ENCODE data around the gene AOPEP. TPM values are rescaled to one million over a fixed set of nuclear protein-coding genes. Genes with fewer than 3 reads are reported as not detected.

AOPEP gene
- total and polyA plus RNA-seq, 9 of the 15 experiments (the other 6 are each of a cell fraction or from before 2014, with no cell fraction given): 4.5 to 19.3 (median 13.5) TPM

- TF ChIP-seq RNF219 (CRISPR knock-in tag; IDR thresholded peaks at IDR 0.05) (no peak), KDM1A (IDR thresholded peaks at IDR 0.05) (no peak), RFX5 (IDR thresholded peaks at IDR 0.05; ENCODE audit: low read depth, low read length) (no peak), TCFL5 (CRISPR knock-in tag; conservative IDR thresholded peaks at IDR 0.05) (no peak), ZNF586 (CRISPR knock-in tag; conservative IDR thresholded peaks at IDR 0.05) (no peak), MTA2 (IDR thresholded peaks at IDR 0.05; ENCODE audit: low read depth) (no peak)
Observed at GRCh38 chr9:94900222-94901018, 173.9 kb downstream of the AOPEP start (continued).

- Histone ChIP-seq H3K27me3 (ENCODE audit: control insufficient read depth in 2 of 2, insufficient read depth in 2 of 2, low read length in 2 of 2) (no peaks in the 10 kb centered on the region), H4K20me1 (replicated peaks; ENCODE audit: control insufficient read depth, insufficient read depth, low read length) (no peaks in the 10 kb centered on the region), H3K36me3 (ENCODE audit: control insufficient read depth, insufficient read depth, low read length) (no peaks in the 10 kb centered on the region), H3K9ac (ENCODE audit: insufficient read depth in 1 of 2, low read depth in 2 of 2, low read length in 2 of 2) (no peak overlapping the region), H3K9me1 (ENCODE audit: control insufficient read depth, insufficient read depth, low read length) (no peaks in the 10 kb centered on the region), H2AFZ (ENCODE audit: low read depth, low read length) (no peak overlapping the region), H3K4me3 (no peak overlapping the region), H3K4me1 (replicated peaks in 1 of 2; ENCODE audit: control insufficient read depth in 2 of 2, insufficient read depth in 2 of 2, low read length in 2 of 2) (no peaks in the 10 kb centered on the region; a peak in 1 of 5 replicates), H3K4me2 (ENCODE audit: insufficient read depth, low read length) (no peak overlapping the region), H3K79me2 (ENCODE audit: control insufficient read depth, insufficient read depth, low read length) (no peaks in the 10 kb centered on the region), H3K9me3 (replicated peaks; ENCODE audit: control insufficient read depth, insufficient read depth, low read depth, low read length) (no peaks in the 10 kb centered on the region), H3K27ac (ENCODE audit: extremely low read depth, low read depth, low read length) (no peak overlapping the region)
- ChIA-PET CTCF (ENCODE audit: low intra/inter-chr PET ratio) (no interaction called here), POLR2A (interaction anchor here (0.6 kb wide), 1 partner anchor 176 kb away, joined by 3 read pairs; no protein-coding TSS in a partner anchor)
- in situ Hi-C loops (cut with MboI) (no loop called here), intact Hi-C loops (cut with micrococcal nuclease) (no loop called here)
- ATAC-seq: no peak
- 9% methylated on average over 4 of the region's 4 CpGs for WGBS (ENCODE audit: insufficient coverage, low coverage, missing lambda C conversion rate)
- FAIRE-seq: no peak
- DNase-seq (ENCODE audit: extremely low read depth in 1 of 4, low spot score in 3 of 4): no peak
- BruUV-seq (replicated peaks): no TSS peak
- TF ChIP-seq EZH2 (IDR thresholded peaks at IDR 0.05; ENCODE audit: borderline replicate concordance, low read depth, low read length) (no peak), SAFB2 (IDR thresholded peaks at IDR 0.05; ENCODE audit: borderline replicate concordance, low read depth, low read length, severe bottlenecking) (no peak), ILF3 (IDR thresholded peaks at IDR 0.05; ENCODE audit: borderline replicate concordance) (no peak), MEF2A (IDR thresholded peaks at IDR 0.05; ENCODE audit: control insufficient read depth, low read depth, low read length) (no peak), ZBTB7A (IDR thresholded peaks at IDR 0.05; ENCODE audit: borderline replicate concordance, control insufficient read depth, low read depth, low read length) (no peak), FOS (IDR thresholded peaks at IDR 0.05; ENCODE audit: extremely low read depth, insufficient read length) (no peak), MEF2D (tag; conservative IDR thresholded peaks at IDR 0.05; ENCODE audit: low read depth) (no peak), SIX5 (IDR thresholded peaks at IDR 0.05; ENCODE audit: borderline replicate concordance in 1 of 2, insufficient read depth in 1 of 2, low read depth in 1 of 2, low read length in 2 of 2) (no peak), HSF4 (CRISPR knock-in tag; IDR thresholded peaks at IDR 0.05; ENCODE audit: borderline replicate concordance) (no peak), RFX5 (IDR thresholded peaks at IDR 0.05; ENCODE audit: low read depth, low read length) (no peak), SMAD1 (IDR thresholded peaks at IDR 0.05; ENCODE audit: low read depth, low read length, partially characterized antibody) (no peak)
Observed at GRCh38 chr9:94901019-94901363, 174.5 kb downstream of the AOPEP start.

Data from K562 (cell line).